WTC11 (cell line): ENCODE measurements around the gene AQP2. TPM values are rescaled to one million over a fixed set of nuclear protein-coding genes. Genes with fewer than 3 reads are reported as not detected.

Experiments used
- ATAC-seq: fragments of 200-7000 bp; cut with Tn5 transposase; 2 replicates; pipeline ENCODE4 v1.10.0; 2021; ENCODE audit warnings: mild to moderate bottlenecking, moderate library complexity
- CTCF ChIA-PET: fragments of 300-600 bp; sonication (Branson Sonifier 250); formaldehyde crosslinking; loops from one replicate; lab custom pipeline; 2021; ENCODE audit warnings: antibody characterized with exemption; lab: Charles Lee
- POLR2A ChIA-PET: fragments of 350-600 bp; sonication (Branson Sonifier 250); formaldehyde crosslinking; loops from one replicate; lab custom pipeline; 2021; ENCODE audit warnings: antibody characterized with exemption; lab: Charles Lee
- DNase-seq: peaks from one replicate; pipeline ENCODE4 v3.0.0; 2021; ENCODE audit warnings: low spot score
- H3K27ac Mint-ChIP-seq: 2 replicates; pipeline ENCODE4 v1.8.0; 2021; ENCODE audit warnings: mixed read lengths
- H3K27me3 Mint-ChIP-seq: 2 replicates; pipeline ENCODE4 v1.8.0; 2021; ENCODE audit warnings: low read depth, mild to moderate bottlenecking, moderate library complexity, mixed read lengths
- H3K36me3 Mint-ChIP-seq: 2 replicates; pipeline ENCODE4 v1.8.0; 2021; ENCODE audit warnings: mixed read lengths
- H3K4me1 Mint-ChIP-seq: 2 replicates; pipeline ENCODE4 v1.8.0; 2022; ENCODE audit warnings: mixed read lengths
- H3K4me3 Mint-ChIP-seq: 2 replicates; pipeline ENCODE4 v1.8.0; 2021; ENCODE audit warnings: mild to moderate bottlenecking, moderate library complexity, mixed read lengths
- H3K9me3 Mint-ChIP-seq: 2 replicates; pipeline ENCODE4 v1.8.0; 2021; ENCODE audit warnings: mixed read lengths
- FOXJ3 ChIP-seq: sonication (generic); formaldehyde crosslinking; IDR thresholded peaks from 2 replicates; pipeline ENCODE4 v1.9.0; 2021; ENCODE audit warnings: missing genetic modification reagents, mild to moderate bottlenecking, borderline replicate concordance
- FOXP4 ChIP-seq: sonication (generic); formaldehyde crosslinking; IDR thresholded peaks from 2 replicates; pipeline ENCODE4 v1.8.0; 2022; ENCODE audit warnings: mild to moderate bottlenecking, missing genetic modification reagents
- MAX ChIP-seq: sonication (generic); formaldehyde crosslinking; IDR thresholded peaks from 2 replicates; pipeline ENCODE4 v1.8.0; 2022; ENCODE audit warnings: mild to moderate bottlenecking, missing genetic modification reagents
- MYBL2 ChIP-seq: sonication (generic); formaldehyde crosslinking; IDR thresholded peaks from 2 replicates; pipeline ENCODE4 v1.8.1; 2023; ENCODE audit warnings: mild to moderate bottlenecking, moderate library complexity, missing genetic modification reagents
- NFYB ChIP-seq: sonication (generic); formaldehyde crosslinking; conservative IDR thresholded peaks from 2 replicates; pipeline ENCODE4 v1.8.0; 2022; ENCODE audit warnings: low read depth, missing genetic modification reagents
- NR2C2 ChIP-seq: sonication (generic); formaldehyde crosslinking; IDR thresholded peaks from 2 replicates; pipeline ENCODE4 v1.8.0; 2022; ENCODE audit warnings: mild to moderate bottlenecking, missing genetic modification reagents
- PRDM15 ChIP-seq: sonication (generic); formaldehyde crosslinking; IDR thresholded peaks from 2 replicates; pipeline ENCODE4 v1.8.0; 2022; ENCODE audit warnings: missing genetic modification reagents
- SOX15 ChIP-seq: fragments of 250-450 bp; sonication (Bioruptor Pico); IDR thresholded peaks from 2 replicates; pipeline ENCODE4 v1.9.0; 2021; ENCODE audit warnings: mild to moderate bottlenecking
- SP1 ChIP-seq: sonication (generic); formaldehyde crosslinking; conservative IDR thresholded peaks from 2 replicates; pipeline ENCODE4 v1.8.1; 2022; ENCODE audit warnings: missing genetic modification reagents
- STAT6 ChIP-seq: sonication (generic); formaldehyde crosslinking; conservative IDR thresholded peaks from 2 replicates; pipeline ENCODE4 v1.8.1; 2023; ENCODE audit warnings: mild to moderate bottlenecking, low read depth, missing genetic modification reagents, moderate library complexity
- ZBTB43 ChIP-seq: sonication (generic); formaldehyde crosslinking; IDR thresholded peaks from 2 replicates; pipeline ENCODE4 v1.8.1; 2023; ENCODE audit warnings: mild to moderate bottlenecking, missing genetic modification reagents
- ZNF263 ChIP-seq: sonication (generic); formaldehyde crosslinking; IDR thresholded peaks from 2 replicates; pipeline ENCODE4 v1.8.1; 2022; ENCODE audit warnings: low read depth, mild to moderate bottlenecking, moderate library complexity, missing genetic modification reagents
- ZNF423 ChIP-seq: fragments of 250-450 bp; sonication (Bioruptor Pico); IDR thresholded peaks from 2 replicates; pipeline ENCODE4 v2.1.2; 2022; ENCODE audit warnings: mild to moderate bottlenecking, moderate library complexity
- total RNA-seq: library from RNA; stranded (reverse); gene quantifications from 3 replicates; pipeline ENCODE4 v1.2.3, GENCODE V29; 2021

The AQP2 gene
- total RNA-seq, 1 experiment from 2014 or later, result not detected

GRCh38 chr12:49943625-49943960, 6.9 kb upstream of the AQP2 start:
- peaks cover 40% of the 10 kb centered on the region for H3K4me1 Mint-ChIP-seq
- H3K36me3 Mint-ChIP-seq, result no peaks in the 10 kb centered on the region
- ChIA-PET CTCF (interaction anchor here (1.2 to 2.7 kb wide), 7 partner anchors 12 to 113 kb away, joined by 4 to 24 read pairs (median 6); no protein-coding TSS in a partner anchor), POLR2A (interaction anchor here (0.7 kb wide), 1 partner anchor 86 kb away, joined by 3 read pairs; no protein-coding TSS in a partner anchor)
- DNase-seq (no peak), ATAC-seq (no peak)
- peaks cover 9% of the 10 kb centered on the region; the same call in 1 of the 2 replicates for H3K27me3 Mint-ChIP-seq
- no peak overlapping the region for H3K27ac Mint-ChIP-seq
- no peak for TF ChIP-seq ZNF263 (CRISPR knock-in tag)
- TF ChIP-seq PRDM15 (CRISPR knock-in tag), result no peak
- no peak for TF ChIP-seq NFYB
- no peak for TF ChIP-seq NR2C2 (CRISPR knock-in tag)
- H3K4me3 Mint-ChIP-seq, result no peak overlapping the region
- no peaks in the 10 kb centered on the region for H3K9me3 Mint-ChIP-seq

- DNase-seq (no peak), ATAC-seq (no peak)
- H3K27ac Mint-ChIP-seq, result no peak overlapping the region
- CTCF ChIA-PET, result interaction anchor here (1.2 to 2.7 kb wide), 5 partner anchors 12 to 112 kb away, joined by 5 to 24 read pairs (median 8); no protein-coding TSS in a partner anchor
- no peak overlapping the region for H3K4me3 Mint-ChIP-seq
- POLR2A ChIA-PET, result no interaction called here
- H3K4me1 Mint-ChIP-seq, result peaks cover 40% of the 10 kb centered on the region
- TF ChIP-seq ZNF423 (CRISPR knock-in tag), result no peak
- no peak for TF ChIP-seq ZBTB43 (CRISPR knock-in tag)
- TF ChIP-seq SP1, result no peak
- TF ChIP-seq FOXP4 (CRISPR knock-in tag), result no peak
- no peaks in the 10 kb centered on the region for H3K9me3 Mint-ChIP-seq
- peaks cover 9% of the 10 kb centered on the region; the same call in 1 of the 2 replicates for H3K27me3 Mint-ChIP-seq
- no peaks in the 10 kb centered on the region for H3K36me3 Mint-ChIP-seq
These were observed 6.5 kb upstream of the AQP2 start for GRCh38 chr12:49944046-49944445.

GRCh38 chr12:49944718-49945117, 5.8 kb upstream of the AQP2 start:
- H3K4me3 Mint-ChIP-seq, result no peak overlapping the region

More at GRCh38 chr12:49944718-49945117, 5.8 kb upstream of the AQP2 start:
- ATAC-seq, result no peak
- TF ChIP-seq ZNF423 (CRISPR knock-in tag) (no peak), SOX15 (no peak), MYBL2 (CRISPR knock-in tag) (no peak), STAT6 (CRISPR knock-in tag) (no peak), MAX (CRISPR knock-in tag) (no peak), FOXJ3 (CRISPR knock-in tag) (no peak)
- Mint-ChIP-seq H3K9me3 (no peaks in the 10 kb centered on the region), H3K27ac (no peak overlapping the region), H3K4me1 (peaks cover 40% of the 10 kb centered on the region), H3K27me3 (peaks cover 9% of the 10 kb centered on the region; the same call in 1 of the 2 replicates), H3K36me3 (no peaks in the 10 kb centered on the region)
- no peak for DNase-seq
- CTCF ChIA-PET, result interaction anchor here (0.8 to 8.2 kb wide), 18 partner anchors 10 to 222 kb away, joined by 3 to 168 read pairs (median 11); partner anchors contain the start of genes AQP6, CERS5 and NCKAP5L
- POLR2A ChIA-PET, result interaction anchor here (1.3 kb wide), 1 partner anchor 11 kb away, joined by 4 read pairs; no protein-coding TSS in a partner anchor
